DMS 273 (cell line): ENCODE results near the gene ELL.
A peak's percentile ranks its signal among the peaks of the same experiment; 100 is the strongest.
"Not testable (repeated sequence)": the region's sequence is repeated elsewhere in the genome, so short reads cannot be mapped to it uniquely, and the experiment has no call there.

ENCODE experiments used
- DNase-seq: peaks from one replicate; lab custom pipeline; 2025; ENCODE audit not compliant: unreplicated experiment; lab: John Stamatoyannopoulos, UW

Gene ELL

GRCh38 chr19:18532168-18532890 is 10.5 kb upstream of the ELL start:
- no peak for DNase-seq

GRCh38 chr19:18531485-18531884 is 9.6 kb upstream of the ELL start:
- DNase-seq, result no peak

DNA sequence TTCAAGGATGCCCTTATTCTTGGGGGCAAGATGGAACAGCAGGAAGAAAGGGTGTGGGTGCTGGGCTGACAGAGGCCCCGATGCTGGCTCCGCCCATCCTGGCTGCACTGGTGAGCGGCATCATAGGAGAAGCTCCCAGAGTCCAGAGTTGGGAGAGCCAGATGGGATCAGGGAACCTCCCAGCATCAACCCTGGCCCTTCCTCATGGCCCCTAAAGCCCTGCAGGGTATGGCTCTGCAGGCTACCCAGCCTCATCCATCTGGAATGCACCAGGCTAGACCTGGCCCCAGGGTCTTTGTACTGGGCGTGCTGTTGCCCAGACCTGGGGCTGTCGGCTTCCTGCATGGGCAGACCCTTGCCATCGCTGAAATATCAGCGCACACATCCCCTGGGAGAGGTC is 7.9 kb upstream of the ELL start:
- peak; percentile 80 for DNase-seq

DNA sequence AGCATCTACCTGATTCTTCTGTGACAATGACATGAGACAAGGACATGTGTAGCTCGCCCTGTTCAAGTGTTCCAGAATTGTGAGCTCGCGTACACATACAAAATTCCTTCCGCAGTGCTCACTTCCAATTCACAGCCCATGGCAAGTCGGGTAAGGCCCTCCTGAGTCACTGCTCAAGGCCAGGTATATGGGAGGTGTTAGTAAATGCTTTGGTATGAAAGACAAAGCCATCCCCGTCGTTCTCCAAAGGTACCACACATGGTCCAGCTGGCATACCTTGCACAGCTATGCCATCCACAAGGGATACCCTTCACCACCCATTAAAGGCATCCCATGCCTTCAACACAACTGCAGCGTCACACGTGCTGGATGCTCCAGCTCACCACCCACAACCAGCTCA is 4.4 kb upstream of the ELL start:
- no peak for DNase-seq

- no peak for DNase-seq
Measured at GRCh38 chr19:18523841-18524240, 2.0 kb upstream of the ELL start.

- DNase-seq, result not testable (repeated sequence)
Measured at GRCh38 chr19:18522862-18523440, 1.1 kb upstream of the ELL start.

- DNase-seq, result peak; percentile 100
Measured at GRCh38 chr19:18522124-18522861, 423 bp upstream of the ELL start.

DNA sequence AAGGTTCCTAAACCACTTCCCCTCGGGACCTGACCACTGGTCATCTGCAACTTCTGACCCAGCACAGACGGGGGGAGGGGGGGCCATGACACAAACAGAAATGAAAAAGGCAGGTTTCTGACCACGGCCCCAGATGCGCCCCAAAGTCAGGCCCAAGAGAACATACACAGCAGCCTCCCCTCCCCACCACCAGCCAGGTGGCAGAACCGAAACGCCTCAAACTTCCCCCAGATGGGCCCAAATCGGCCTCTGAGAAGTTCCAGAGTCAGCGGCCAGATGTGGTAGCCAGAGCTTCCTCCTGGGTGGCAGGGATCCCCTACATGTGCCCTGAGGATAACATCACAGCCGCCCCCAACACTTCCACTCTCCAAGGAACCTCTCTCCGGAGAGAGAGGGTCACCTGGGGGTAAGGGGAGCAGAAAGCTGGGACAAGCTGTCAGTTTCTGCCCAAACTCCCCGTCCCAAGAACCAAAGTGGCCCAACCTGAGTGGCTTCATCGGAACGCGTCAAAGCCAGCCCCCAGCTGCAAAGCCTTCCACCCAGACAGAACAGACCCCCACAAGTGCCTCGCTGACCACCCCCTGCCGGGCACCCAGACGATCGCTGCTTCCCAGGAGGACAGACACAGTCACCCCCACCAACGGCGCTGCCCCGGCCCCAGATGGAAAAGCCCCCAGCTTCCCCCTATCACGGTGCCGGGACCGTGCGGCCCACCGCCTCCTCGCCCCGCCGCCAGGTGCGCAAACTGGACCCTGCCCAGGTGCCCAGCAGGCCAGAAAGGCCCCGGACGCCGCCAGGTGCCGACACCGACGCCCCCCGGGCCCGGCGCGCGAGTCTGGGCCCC is 800 bp downstream of the ELL start:
- peak; percentile 61 for DNase-seq

- DNase-seq, result peak; percentile 75
Measured at GRCh38 chr19:18519962-18520847, 1.7 kb downstream of the ELL start.

GRCh38 chr19:18518639-18519038 is 3.2 kb downstream of the ELL start:
- no peak for DNase-seq

GRCh38 chr19:18517606-18518005 is 4.3 kb downstream of the ELL start:
- no peak for DNase-seq

DNA sequence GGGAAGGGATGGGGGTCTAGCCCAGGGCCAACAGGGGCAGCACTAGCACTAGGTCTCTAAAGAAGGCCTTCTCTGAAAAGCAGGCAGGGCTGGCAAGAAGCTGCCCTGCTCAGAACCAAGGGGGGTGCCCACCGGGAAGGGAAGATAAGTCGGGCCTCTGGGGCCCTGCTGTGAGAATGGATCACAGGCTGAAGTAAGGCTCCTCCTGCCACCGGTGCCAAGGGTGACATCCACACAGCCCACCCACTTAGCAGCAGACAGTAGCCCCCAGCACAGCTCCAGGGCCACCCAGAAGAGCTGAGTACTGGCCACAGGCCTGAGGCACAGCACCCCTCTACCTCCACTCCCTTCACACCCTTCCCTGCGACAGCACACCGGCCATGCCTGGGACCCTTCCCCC is 5.9 kb downstream of the ELL start:
- DNase-seq, result no peak

- DNase-seq, result no peak
Measured at GRCh38 chr19:18514800-18515682, 6.8 kb downstream of the ELL start.

- no peak for DNase-seq
Measured at GRCh38 chr19:18513868-18514267, 8.0 kb downstream of the ELL start.

GRCh38 chr19:18510216-18510615 is 11.7 kb downstream of the ELL start:
- DNase-seq, result no peak

- no peak for DNase-seq
Measured at GRCh38 chr19:18508585-18508984, 13.3 kb downstream of the ELL start.

DNA sequence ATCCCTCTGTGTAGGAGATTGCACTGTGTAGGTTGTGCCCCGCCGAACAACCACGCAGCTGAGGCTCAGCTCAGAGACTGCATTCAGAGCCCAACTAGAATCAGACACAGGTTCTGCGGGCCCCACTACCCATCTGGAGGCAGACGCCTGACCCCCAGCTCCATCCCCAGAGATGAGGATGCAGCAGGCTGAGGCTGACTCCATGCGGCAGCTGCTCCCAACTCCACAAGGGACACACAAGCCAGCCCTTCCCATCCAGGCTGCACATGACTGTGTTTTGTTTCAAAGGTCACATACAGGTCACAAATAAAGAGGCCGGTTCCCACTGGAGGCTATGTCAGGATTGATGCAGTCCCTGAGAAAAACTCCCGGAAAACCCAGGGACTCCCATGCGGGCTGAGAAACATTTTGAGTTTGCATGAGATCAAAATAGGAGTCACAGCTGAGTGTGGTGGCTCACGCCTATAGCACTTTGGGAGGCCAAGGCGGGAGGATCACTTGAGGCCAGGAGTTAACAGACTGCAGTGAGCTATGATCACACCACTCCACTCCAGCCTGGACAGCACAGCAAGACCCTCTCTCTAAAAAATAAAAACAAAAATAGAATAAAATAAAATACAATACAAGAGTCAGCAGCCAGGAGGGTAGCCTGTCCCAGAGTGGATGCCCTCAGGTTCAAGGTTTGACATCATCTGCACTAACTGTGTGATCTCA is 14.0 kb downstream of the ELL start:
- DNase-seq, result peak; percentile 57

DNA sequence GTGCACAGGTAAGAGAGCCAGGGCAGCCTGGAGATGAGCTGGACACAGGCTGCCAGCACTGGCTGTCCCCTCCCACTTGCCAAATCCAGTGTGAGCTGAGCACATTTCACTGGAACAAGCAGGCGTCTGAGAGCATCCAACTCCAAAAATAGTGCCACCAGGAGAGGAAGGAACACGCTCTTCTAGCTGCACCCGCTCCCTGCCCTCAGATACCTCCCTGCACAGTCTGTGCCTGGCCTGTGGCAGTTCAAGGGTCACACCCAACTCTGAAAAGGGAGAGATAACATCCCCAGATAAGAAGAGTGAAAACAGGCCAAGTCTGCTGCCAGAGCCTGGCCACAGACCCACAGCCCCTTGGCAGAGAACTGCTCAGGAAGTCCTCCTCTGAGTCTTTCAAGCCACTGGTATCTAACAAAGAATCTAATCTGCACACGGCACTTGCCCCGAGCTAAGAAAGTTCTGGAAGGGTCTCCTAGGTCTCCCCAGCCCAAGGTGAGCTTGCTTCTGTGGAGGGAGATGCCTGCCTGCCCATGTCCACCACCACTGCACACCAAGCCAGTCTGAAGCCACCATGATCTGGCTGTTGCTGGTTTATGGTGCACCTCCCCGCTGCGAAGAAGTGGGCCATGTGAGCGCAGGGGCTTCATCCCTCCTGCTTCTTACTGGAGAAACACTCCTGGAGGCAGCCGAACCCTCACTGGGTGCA is 14.7 kb downstream of the ELL start:
- DNase-seq, result no peak
